ENCODE data around the gene DGKI. TPM values are rescaled to one million over a fixed set of nuclear protein-coding genes. Genes with fewer than 3 reads are reported as not detected.

The DGKI gene
- total RNA-seq, 1 donor from 2014 or later = 1.3 TPM

- intact Hi-C loops (cut with micrococcal nuclease) = no loop called here
- H3K27ac ChIP-seq (replicated peaks) = no peak overlapping the region
- no peaks in the 10 kb centered on the region for H3K36me3 ChIP-seq
- no peak overlapping the region for H3K4me3 ChIP-seq
- no peaks in the 10 kb centered on the region for H3K9me3 ChIP-seq (replicated peaks)
- no peak for DNase-seq
- TF ChIP-seq CTCF (IDR thresholded peaks at IDR 0.05; ENCODE audit: borderline replicate concordance) = no peak
- no peaks in the 10 kb centered on the region for H3K27me3 ChIP-seq (ENCODE audit: low read depth)
- H3K4me1 ChIP-seq = no peaks in the 10 kb centered on the region
Observed at GRCh38 chr7:137531671-137532070, 315.1 kb downstream of the DGKI start.

- no peak overlapping the region for H3K27ac ChIP-seq (replicated peaks)
- no peaks in the 10 kb centered on the region for H3K36me3 ChIP-seq
- TF ChIP-seq CTCF (IDR thresholded peaks at IDR 0.05; ENCODE audit: borderline replicate concordance) = no peak
- no peaks in the 10 kb centered on the region for H3K27me3 ChIP-seq (ENCODE audit: low read depth)
- H3K4me3 ChIP-seq = no peak overlapping the region
- H3K4me1 ChIP-seq = no peaks in the 10 kb centered on the region
- intact Hi-C loops (cut with micrococcal nuclease) = no loop called here
- DNase-seq = no peak
- no peaks in the 10 kb centered on the region for H3K9me3 ChIP-seq (replicated peaks)
Observed at GRCh38 chr7:137527634-137528033, 319.1 kb downstream of the DGKI start.

GRCh38 chr7:137523171-137523570 is 323.6 kb downstream of the DGKI start:
- Histone ChIP-seq H3K36me3 (no peaks in the 10 kb centered on the region), H3K27me3 (ENCODE audit: low read depth) (no peaks in the 10 kb centered on the region), H3K4me1 (no peaks in the 10 kb centered on the region), H3K9me3 (replicated peaks) (no peaks in the 10 kb centered on the region), H3K4me3 (no peak overlapping the region), H3K27ac (replicated peaks) (no peak overlapping the region)
- no peak for TF ChIP-seq CTCF (IDR thresholded peaks at IDR 0.05; ENCODE audit: borderline replicate concordance)
- no peak for DNase-seq
- intact Hi-C loops (cut with micrococcal nuclease) = no loop called here

- DNase-seq = no peak
- no peaks in the 10 kb centered on the region for H3K4me1 ChIP-seq
- no peaks in the 10 kb centered on the region for H3K36me3 ChIP-seq
- intact Hi-C loops (cut with micrococcal nuclease) = no loop called here
- H3K4me3 ChIP-seq = no peak overlapping the region
- H3K27ac ChIP-seq (replicated peaks) = no peak overlapping the region
- H3K9me3 ChIP-seq (replicated peaks) = no peaks in the 10 kb centered on the region
- TF ChIP-seq CTCF (IDR thresholded peaks at IDR 0.05; ENCODE audit: borderline replicate concordance) = no peak
- no peaks in the 10 kb centered on the region for H3K27me3 ChIP-seq (ENCODE audit: low read depth)
Observed at GRCh38 chr7:137521451-137521850, 325.3 kb downstream of the DGKI start.

- TF ChIP-seq CTCF (IDR thresholded peaks at IDR 0.05; ENCODE audit: borderline replicate concordance) = no peak
- Histone ChIP-seq H3K9me3 (replicated peaks) (no peaks in the 10 kb centered on the region), H3K27ac (replicated peaks) (no peak overlapping the region), H3K36me3 (no peaks in the 10 kb centered on the region), H3K4me3 (no peak overlapping the region), H3K4me1 (no peaks in the 10 kb centered on the region), H3K27me3 (ENCODE audit: low read depth) (no peaks in the 10 kb centered on the region)
- intact Hi-C loops (cut with micrococcal nuclease) = no loop called here
- DNase-seq = no peak
Observed at GRCh38 chr7:137519947-137520346, 326.8 kb downstream of the DGKI start.

Data from left ventricle myocardium inferior (tissue), 1 donor.